Calu3 (cell line): ENCODE data around the gene CERCAM. TPM values are rescaled to one million over a fixed set of nuclear protein-coding genes. Genes with fewer than 3 reads are reported as not detected.

ENCODE experiments used
- BruUV-seq: library from RNA; stranded (reverse); fragments of 400-500 nt; replicated peaks from 2 replicates; lab custom pipeline; 2021; lab: Mats Ljungman, UMichigan
- CTCF ChIA-PET: fragments of 300-600 bp; sonication (Branson Sonifier 250); formaldehyde crosslinking; loops from one replicate; lab custom pipeline; 2022; ENCODE audit warnings: antibody characterized with exemption; lab: Charles Lee
- DNase-seq: peaks from one replicate; pipeline ENCODE4 v3.0.0; 2022
- H3K27ac Mint-ChIP-seq: one replicate; pipeline ENCODE4 v1.8.0; 2022; ENCODE audit warnings: mixed read lengths; ENCODE audit not compliant: unreplicated experiment
- H3K27me3 Mint-ChIP-seq: one replicate; pipeline ENCODE4 v1.8.0; 2022; ENCODE audit warnings: mixed read lengths; ENCODE audit not compliant: unreplicated experiment
- H3K36me3 Mint-ChIP-seq: one replicate; pipeline ENCODE4 v1.8.0; 2022; ENCODE audit warnings: mild to moderate bottlenecking, moderate library complexity, mixed read lengths; ENCODE audit not compliant: insufficient read depth, unreplicated experiment
- H3K4me1 Mint-ChIP-seq: one replicate; pipeline ENCODE4 v1.8.0; 2022; ENCODE audit warnings: mild to moderate bottlenecking, low read depth, mixed read lengths; ENCODE audit not compliant: unreplicated experiment
- H3K4me3 Mint-ChIP-seq: one replicate; pipeline ENCODE4 v1.8.0; 2022; ENCODE audit warnings: mild to moderate bottlenecking, low read depth, moderate library complexity, mixed read lengths; ENCODE audit not compliant: unreplicated experiment
- H3K9me3 Mint-ChIP-seq: one replicate; pipeline ENCODE4 v1.8.0; 2022; ENCODE audit warnings: low read depth, mixed read lengths; ENCODE audit not compliant: unreplicated experiment
- intact Hi-C: fragments of 100-400 bp; cut with micrococcal nuclease; formaldehyde crosslinking; loops from one replicate; pipeline ENCODE4 v1.10.0; 2022; ENCODE audit not compliant: unreplicated experiment
- total RNA-seq: library from RNA; stranded (reverse); gene quantifications from 2 replicates; pipeline ENCODE4 v1.2.3, GENCODE V29; 2022
- TF ChIP-seq, protein P1 (sequence below): fragments of 200-600 bp; IDR thresholded peaks from one replicate; pipeline ENCODE4 v1.8.0; 2022; ENCODE audit warnings: antibody characterized with exemption; ENCODE audit not compliant: unreplicated experiment

Gene CERCAM
- total RNA-seq, 1 experiment from 2014 or later, result 11.5 TPM

DNA sequence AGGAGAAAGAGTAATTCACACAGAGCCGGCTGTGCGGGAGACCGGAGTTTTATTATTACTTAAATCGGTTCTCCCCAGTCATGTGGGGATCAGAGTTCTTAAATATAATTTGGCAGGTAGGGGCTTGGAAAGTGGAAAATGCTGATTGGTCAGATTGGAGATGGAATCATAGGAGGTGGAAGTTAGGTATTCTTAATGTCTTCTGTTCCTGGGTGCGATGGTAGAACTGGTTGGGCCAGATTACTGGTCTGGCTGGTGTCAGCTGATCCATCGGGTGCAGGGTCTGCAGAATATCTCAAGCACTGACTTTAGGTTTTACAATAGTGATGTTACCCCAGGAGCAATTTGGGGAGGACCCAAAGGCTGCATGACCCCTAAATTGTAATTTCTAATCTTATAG lies 4.6 kb upstream of the CERCAM start:
- TF ChIP-seq, protein P1, sequence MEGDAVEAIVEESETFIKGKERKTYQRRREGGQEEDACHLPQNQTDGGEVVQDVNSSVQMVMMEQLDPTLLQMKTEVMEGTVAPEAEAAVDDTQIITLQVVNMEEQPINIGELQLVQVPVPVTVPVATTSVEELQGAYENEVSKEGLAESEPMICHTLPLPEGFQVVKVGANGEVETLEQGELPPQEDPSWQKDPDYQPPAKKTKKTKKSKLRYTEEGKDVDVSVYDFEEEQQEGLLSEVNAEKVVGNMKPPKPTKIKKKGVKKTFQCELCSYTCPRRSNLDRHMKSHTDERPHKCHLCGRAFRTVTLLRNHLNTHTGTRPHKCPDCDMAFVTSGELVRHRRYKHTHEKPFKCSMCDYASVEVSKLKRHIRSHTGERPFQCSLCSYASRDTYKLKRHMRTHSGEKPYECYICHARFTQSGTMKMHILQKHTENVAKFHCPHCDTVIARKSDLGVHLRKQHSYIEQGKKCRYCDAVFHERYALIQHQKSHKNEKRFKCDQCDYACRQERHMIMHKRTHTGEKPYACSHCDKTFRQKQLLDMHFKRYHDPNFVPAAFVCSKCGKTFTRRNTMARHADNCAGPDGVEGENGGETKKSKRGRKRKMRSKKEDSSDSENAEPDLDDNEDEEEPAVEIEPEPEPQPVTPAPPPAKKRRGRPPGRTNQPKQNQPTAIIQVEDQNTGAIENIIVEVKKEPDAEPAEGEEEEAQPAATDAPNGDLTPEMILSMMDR, result no peak
- Mint-ChIP-seq H3K27me3 (peaks cover 30% of the 10 kb centered on the region), H3K4me1 (peaks cover 27% of the 10 kb centered on the region), H3K9me3 (no peaks in the 10 kb centered on the region), H3K27ac (peak overlapping the region; percentile 56), H3K36me3 (peaks cover 23% of the 10 kb centered on the region), H3K4me3 (peak overlapping the region; percentile 20)
- intact Hi-C loops, result no loop called here
- CTCF ChIA-PET, result interaction anchor here (0.6 kb wide), 1 partner anchor 50 kb away, joined by 3 read pairs; no protein-coding TSS in a partner anchor
- peak; percentile 57 for DNase-seq
- BruUV-seq, result no TSS peak

DNA sequence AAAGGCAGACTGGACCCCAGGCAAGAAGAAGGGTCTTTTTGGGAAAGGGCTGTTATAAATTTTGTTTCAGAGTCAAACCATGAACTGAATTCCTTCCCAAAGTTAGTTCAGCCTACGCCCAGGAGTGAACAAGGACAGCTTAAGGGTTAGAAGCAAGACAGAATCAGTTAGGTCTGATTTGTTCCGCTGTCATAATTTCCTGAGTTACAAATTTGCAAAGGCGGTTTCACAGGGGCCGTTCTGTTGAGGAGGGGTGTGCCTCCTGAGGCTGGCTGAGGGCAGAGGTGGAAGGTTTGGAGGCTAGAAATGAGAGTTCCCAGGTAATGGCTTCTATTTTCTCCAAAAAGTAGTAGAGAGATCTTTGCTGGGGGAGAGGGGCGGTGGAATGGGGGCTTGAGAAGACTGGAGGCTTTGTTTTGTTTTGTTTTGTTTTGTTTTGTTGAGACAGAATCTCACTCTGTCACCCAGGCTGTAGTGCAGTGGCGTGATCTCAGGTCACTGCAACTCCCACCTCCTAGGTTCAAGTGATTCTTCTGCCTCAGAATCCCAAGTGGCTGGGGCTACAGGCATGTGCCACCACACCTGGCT lies 4.1 kb upstream of the CERCAM start:
- intact Hi-C loops, result no loop called here
- BruUV-seq, result no TSS peak
- CTCF ChIA-PET, result no interaction called here

DNA sequence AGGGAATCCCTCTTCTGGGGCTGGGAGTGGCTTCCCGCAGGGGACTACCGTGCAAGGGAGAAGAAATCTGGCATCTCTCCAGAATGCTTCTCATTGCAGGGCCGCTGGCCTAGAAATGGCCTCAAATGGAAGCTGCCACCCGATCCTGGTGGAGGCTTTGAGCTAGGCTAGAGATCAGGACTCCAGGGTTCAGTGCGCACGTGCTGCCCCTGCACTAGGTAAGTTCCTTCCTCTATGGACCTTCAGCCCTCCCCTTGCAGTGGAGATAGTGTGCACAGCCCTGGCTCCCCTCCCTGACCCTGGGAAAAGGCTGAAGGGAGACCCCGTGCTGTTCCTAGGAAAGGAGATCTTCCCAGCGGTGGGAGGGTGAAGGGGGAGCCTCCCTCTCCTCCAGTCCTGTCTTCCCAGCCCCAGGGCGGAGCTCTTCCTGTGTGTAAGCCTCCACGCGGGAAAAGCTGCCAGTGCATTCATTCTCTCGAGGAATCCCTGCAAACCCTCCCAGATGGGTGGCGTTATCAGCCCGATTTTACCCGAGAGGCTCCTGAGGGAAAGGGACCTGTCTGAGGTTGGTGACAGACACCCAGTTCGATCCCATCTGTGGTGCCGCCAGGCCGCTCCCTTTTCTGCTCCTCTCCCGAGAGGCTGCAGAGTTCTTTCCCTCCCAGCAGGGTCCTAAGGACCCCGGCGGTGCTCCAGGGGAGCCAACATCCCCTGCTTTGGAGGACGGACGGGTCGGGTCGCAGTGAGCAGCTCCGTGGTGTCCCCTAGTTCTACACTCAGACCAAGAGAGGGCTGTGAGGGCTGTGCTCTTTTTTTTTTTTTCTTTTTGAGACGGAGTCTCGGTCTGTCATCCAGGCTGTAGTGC lies 1.4 kb upstream of the CERCAM start:
- Mint-ChIP-seq H3K27ac (no peak overlapping the region), H3K4me1 (peaks cover 25% of the 10 kb centered on the region), H3K27me3 (peaks cover 9% of the 10 kb centered on the region), H3K36me3 (peaks cover 25% of the 10 kb centered on the region), H3K4me3 (peak overlapping the region; percentile 71), H3K9me3 (no peaks in the 10 kb centered on the region)
- no TSS peak for BruUV-seq
- TF ChIP-seq, protein P1, result no peak
- no peak for DNase-seq
- intact Hi-C loops, result no loop called here
- CTCF ChIA-PET, result interaction anchor here (0.6 to 3.1 kb wide), 8 partner anchors 8 to 212 kb away, joined by 3 to 14 read pairs (median 4); partner anchors contain the start of gene SPTAN1

More for the DNA sequence above, 4.1 kb upstream of the CERCAM start:
- Mint-ChIP-seq H3K27me3 (peaks cover 25% of the 10 kb centered on the region), H3K4me3 (peak overlapping the region; percentile 20), H3K36me3 (peaks cover 25% of the 10 kb centered on the region), H3K4me1 (peaks cover 27% of the 10 kb centered on the region), H3K9me3 (no peaks in the 10 kb centered on the region), H3K27ac (peak overlapping the region; percentile 56)
- TF ChIP-seq, protein P1, result no peak
- no peak for DNase-seq

DNA sequence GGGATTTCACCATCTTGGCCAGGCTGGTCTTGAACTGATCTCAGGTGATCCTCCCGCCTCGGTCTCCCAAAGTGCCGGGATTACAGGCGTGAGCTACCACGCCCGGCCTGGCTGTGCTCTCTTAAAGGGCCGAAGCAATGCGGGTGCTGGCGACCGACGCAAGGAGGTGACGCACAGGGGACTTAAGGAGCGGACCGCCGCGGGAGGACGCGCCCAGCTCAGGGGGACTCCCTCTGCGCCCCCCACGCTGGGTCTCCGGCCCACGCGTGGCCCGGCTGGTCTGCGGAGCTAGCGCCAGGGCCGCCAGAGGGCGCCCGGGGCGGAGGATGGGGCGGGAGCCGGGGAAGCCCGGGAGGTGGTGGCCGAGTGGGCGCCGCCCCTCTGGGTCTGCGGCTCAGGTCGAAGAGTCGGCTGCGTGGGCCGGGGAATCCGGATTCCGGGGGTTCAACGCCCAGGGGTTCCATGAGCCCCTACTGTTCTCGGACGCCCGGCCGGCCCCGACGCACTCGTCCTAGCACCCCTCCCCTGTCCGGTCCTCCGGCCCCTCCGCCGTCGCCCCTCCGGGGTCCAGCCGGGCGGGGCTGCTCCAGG lies 502 bp upstream of the CERCAM start:
- Mint-ChIP-seq H3K4me3 (peak overlapping the region; percentile 71), H3K9me3 (no peaks in the 10 kb centered on the region), H3K4me1 (peaks cover 16% of the 10 kb centered on the region), H3K27ac (no peak overlapping the region), H3K27me3 (peaks cover under 1% of the 10 kb centered on the region), H3K36me3 (peaks cover 29% of the 10 kb centered on the region)
- no TSS peak for BruUV-seq
- CTCF ChIA-PET, result interaction anchor here (0.6 to 3.1 kb wide), 10 partner anchors 9 to 320 kb away, joined by 3 to 14 read pairs (median 4); partner anchors contain the start of gene SPTAN1
- intact Hi-C loops, result no loop called here
- DNase-seq, result peak; percentile 73
- TF ChIP-seq, protein P1, result peak; percentile 71
